ENCODE measurements around the gene MFAP3L.

Gene MFAP3L

DNA sequence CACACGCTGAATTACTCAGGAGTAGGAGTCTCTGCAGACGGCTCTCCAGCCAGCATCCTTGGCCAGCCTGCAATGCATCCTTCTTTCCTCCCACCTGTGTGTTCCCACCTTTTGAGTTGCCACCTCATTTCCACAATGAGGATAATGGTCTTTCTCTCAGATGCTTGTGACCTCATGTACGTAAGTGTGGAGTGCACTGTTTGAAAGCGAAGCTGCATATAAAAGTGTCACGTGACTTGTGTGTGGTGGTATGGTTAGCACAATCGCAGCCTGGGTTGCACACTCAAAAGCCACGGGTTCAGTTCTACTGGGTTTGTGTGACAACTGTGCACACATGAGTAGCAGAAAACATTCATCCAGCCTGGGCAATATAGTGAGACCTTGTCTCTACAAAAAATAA, 12.0 kb upstream of the MFAP3L start:
- H3K4me3 ChIP-seq (ENCODE audit: low read depth, low read length) = no peak overlapping the region
- no peak for DNase-seq (ENCODE audit: low read depth)
- TF ChIP-seq, protein P1, sequence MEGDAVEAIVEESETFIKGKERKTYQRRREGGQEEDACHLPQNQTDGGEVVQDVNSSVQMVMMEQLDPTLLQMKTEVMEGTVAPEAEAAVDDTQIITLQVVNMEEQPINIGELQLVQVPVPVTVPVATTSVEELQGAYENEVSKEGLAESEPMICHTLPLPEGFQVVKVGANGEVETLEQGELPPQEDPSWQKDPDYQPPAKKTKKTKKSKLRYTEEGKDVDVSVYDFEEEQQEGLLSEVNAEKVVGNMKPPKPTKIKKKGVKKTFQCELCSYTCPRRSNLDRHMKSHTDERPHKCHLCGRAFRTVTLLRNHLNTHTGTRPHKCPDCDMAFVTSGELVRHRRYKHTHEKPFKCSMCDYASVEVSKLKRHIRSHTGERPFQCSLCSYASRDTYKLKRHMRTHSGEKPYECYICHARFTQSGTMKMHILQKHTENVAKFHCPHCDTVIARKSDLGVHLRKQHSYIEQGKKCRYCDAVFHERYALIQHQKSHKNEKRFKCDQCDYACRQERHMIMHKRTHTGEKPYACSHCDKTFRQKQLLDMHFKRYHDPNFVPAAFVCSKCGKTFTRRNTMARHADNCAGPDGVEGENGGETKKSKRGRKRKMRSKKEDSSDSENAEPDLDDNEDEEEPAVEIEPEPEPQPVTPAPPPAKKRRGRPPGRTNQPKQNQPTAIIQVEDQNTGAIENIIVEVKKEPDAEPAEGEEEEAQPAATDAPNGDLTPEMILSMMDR (conservative IDR thresholded peaks at IDR 0.05; ENCODE audit: low read depth, low read length) = no peak

DNA sequence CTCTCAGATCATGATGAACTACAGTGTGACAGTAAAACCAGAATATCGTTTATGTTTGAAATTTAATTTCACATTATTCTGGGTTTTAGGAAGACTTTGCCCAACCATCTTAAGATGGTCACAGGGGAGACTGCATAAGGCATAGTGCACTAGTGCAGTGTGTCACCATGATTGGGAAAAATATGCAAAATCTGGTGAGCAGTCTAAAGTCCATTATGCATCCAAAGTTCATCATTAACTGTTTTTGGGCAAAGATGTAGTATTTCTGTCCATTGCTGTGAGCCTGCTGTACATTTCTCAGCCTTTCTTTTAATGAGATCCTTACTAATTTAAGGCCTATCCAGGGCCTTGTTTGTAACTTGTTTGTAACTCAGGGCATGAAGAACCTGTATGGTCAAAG, 11.3 kb upstream of the MFAP3L start:
- no peak overlapping the region for H3K4me3 ChIP-seq (ENCODE audit: low read depth, low read length)
- TF ChIP-seq, protein P1 (conservative IDR thresholded peaks at IDR 0.05; ENCODE audit: low read depth, low read length) = no peak
- DNase-seq (ENCODE audit: low read depth) = no peak

DNA sequence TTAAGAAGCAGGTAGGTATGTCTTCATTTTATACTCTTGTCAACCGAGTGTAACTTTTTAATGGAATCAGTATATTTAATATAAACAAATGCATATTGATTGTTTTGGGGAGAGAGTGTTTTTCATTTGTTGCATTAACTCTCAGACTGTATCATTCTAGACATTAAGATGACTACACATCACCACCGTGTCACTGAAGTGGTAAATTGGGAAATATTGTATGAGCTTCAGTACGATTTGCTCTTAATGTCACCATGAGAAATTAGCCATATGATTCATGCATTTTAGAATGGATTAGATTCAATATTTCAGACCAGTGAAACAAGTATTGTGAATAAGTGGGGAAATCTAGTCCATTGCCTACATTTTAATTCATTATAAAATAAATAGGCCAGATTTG, 9.7 kb upstream of the MFAP3L start:
- DNase-seq (ENCODE audit: low read depth) = no peak
- no peak overlapping the region for H3K4me3 ChIP-seq (ENCODE audit: low read depth, low read length)
- TF ChIP-seq, protein P1 (conservative IDR thresholded peaks at IDR 0.05; ENCODE audit: low read depth, low read length) = no peak

DNA sequence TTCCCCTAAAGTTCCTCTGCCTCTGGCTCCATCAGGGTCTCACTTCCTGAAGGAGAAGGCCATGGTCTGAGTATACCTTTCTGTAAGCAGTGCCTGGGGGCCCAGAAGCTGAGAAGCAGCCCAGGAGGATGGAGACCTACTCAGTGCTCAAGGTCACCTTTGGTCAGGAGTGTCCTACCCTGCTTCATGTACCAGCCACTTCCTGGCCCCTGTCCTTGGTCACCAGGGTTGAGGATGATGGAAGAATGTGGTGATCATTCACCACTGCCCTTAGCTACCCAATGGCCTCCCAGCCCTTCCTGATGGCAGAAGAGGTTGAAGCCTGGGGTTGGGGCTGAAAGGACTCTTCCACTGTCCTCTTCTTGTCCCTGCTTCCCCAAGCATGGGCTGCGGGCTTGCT, 9.0 kb upstream of the MFAP3L start:
- H3K4me3 ChIP-seq (ENCODE audit: low read depth, low read length) = no peak overlapping the region
- TF ChIP-seq, protein P1 (conservative IDR thresholded peaks at IDR 0.05; ENCODE audit: low read depth, low read length) = no peak
- DNase-seq (ENCODE audit: low read depth) = no peak

DNA sequence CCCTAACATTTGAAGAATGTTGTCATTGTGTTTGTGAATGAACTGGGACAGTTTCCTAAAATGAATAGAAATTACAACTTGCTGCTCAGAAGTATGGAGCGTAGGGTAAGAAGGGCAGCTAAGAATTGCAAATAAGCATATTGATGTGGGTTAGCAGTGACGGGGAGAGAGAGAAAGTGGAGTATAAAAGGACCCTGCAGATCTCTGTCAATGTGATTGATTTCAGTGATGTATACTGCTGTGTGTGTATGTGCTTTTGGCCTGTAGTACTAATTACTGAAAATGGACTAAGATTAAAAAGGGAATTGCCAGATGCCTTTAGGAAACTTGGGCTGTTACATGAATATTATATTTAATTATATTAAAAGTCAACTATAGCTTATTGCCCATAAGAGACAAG, 7.8 kb upstream of the MFAP3L start:
- TF ChIP-seq, protein P1 (conservative IDR thresholded peaks at IDR 0.05; ENCODE audit: low read depth, low read length) = no peak
- no peak overlapping the region for H3K4me3 ChIP-seq (ENCODE audit: low read depth, low read length)
- no peak for DNase-seq (ENCODE audit: low read depth)

DNA sequence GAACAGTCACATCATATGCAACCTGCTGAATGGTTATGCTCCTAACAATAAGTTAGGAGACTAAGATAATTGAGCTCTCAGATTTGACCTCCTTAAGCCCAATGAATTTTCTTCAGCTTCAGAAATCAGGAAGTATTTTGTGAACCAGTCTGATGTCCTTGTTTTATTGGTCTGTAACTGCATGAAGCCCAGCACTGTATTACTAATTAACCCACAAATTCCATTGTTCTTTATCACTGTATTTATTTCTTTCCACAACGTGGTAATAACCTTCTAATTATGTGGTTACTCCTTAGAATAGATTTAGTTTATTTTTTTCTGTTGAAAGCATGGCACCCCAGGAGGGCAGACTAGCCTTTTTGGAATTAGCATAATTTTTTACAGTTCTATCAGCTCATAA, 3.9 kb upstream of the MFAP3L start:
- TF ChIP-seq, protein P1 (conservative IDR thresholded peaks at IDR 0.05; ENCODE audit: low read depth, low read length) = no peak
- DNase-seq (ENCODE audit: low read depth) = no peak
- H3K4me3 ChIP-seq (ENCODE audit: low read depth, low read length) = no peak overlapping the region

DNA sequence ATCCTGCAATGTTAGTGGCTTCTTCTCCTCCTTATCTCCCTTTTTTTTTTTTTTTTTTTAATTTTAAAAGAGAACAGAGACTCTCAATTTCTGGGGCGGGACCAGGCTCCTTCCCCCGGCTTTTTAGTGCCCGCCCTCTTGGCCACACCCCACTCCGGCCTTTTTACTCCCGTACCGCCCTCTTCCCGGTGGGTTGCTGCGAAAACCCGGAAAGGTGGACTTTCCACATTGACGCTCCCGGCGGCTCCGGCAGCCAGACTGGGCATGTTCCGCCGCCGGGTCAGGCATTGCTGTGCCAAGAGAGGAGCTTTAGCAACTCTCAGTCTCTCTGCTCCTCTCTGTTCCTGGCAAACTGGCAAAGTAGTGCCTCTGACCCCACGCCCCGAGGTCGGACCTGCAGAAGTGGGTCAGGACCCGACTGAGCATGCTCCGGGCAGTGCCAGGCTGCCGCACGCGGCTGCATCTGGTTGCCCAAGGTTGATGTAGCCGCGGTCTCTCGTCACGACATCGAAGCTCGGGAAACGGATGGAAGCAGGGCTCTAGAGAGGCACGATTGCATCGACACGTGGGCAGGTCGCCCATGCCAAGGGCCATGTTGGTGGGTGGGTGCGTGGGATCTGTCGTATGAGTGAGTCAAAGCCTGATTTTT, 1.1 kb upstream of the MFAP3L start:
- TF ChIP-seq, protein P1 (conservative IDR thresholded peaks at IDR 0.05; ENCODE audit: low read depth, low read length) = no peak
- peak; percentile 98 for DNase-seq (ENCODE audit: low read depth)
- peak overlapping the region; percentile 78 for H3K4me3 ChIP-seq (ENCODE audit: low read depth, low read length)
